HepG2 (cell line): Measurements from ENCODE around the gene SPNS1. TPM values are rescaled to one million over a fixed set of nuclear protein-coding genes. Genes with fewer than 3 reads are reported as not detected.

Experiments used
- ATAC-seq: fragments of 200-7000 bp; cut with Tn5 transposase; 3 replicates; pipeline ENCODE4 v1.9.1; 2020; ENCODE audit warnings: mild to moderate bottlenecking, moderate library complexity
- BruUV-seq: library from RNA; stranded (reverse); fragments of 400-500 nt; replicated peaks from 2 replicates; lab custom pipeline; 2021; lab: Mats Ljungman, UMichigan
- CTCF ChIA-PET: fragments of 300-600 bp; formaldehyde crosslinking; extraction: SDS; loops from one replicate; lab custom pipeline; 2021; ENCODE audit warnings: low total read pairs, inconsistent platforms, low intra/inter-chr PET ratio; lab: Yijun Ruan, JAX
- POLR2A ChIA-PET: fragments of 350-600 bp; sonication (Branson Sonifier 250); formaldehyde crosslinking; loops from one replicate; lab custom pipeline; 2020; ENCODE audit warnings: antibody characterized with exemption, inconsistent platforms; lab: Yijun Ruan, JAX
- DNase-seq: peaks from one replicate; pipeline ENCODE4 v3.0.0-alpha.2; 2015; ENCODE audit warnings: low spot score
- FAIRE-seq: peaks from 3 replicates; lab custom pipeline; 2011; peaks lifted over from hg19 to GRCh38; lab: Jason Lieb, UNC
- H2AFZ ChIP-seq: one replicate; pipeline ENCODE4 v1.6.1; 2011; ENCODE audit warnings: low read length, inconsistent platforms
- H3K27ac ChIP-seq: fragments of 300-600 bp; 3 replicates; pipeline ENCODE4 v1.8.0; 2011; ENCODE audit warnings: mixed run types, mild to moderate bottlenecking, mixed read lengths, low read length, inconsistent platforms; ENCODE audit not compliant: insufficient read depth; ENCODE audit errors: extremely low read length
- H3K27me3 ChIP-seq, 2 experiments: fragments of 200-600 bp in 1 of 2; 2 replicates in 1 of 2; 3 replicates in 1 of 2; pipeline versions ENCODE4 v1.6.0 to v1.8.0; 2011; ENCODE audit warnings: low read length in 2 of 2, mild to moderate bottlenecking in 2 of 2, moderate library complexity in 2 of 2, inconsistent platforms in 1 of 2; ENCODE audit not compliant: insufficient read depth in 2 of 2, control insufficient read depth in 1 of 2
- H3K36me3 ChIP-seq, 2 experiments: fragments of 200-600 bp in 1 of 2; replicated peaks in 1 of 2; 2 replicates in 1 of 2; 3 replicates in 1 of 2; pipeline versions ENCODE4 v1.5.1 to v1.8.0; 2011; ENCODE audit warnings: low read length in 2 of 2, inconsistent platforms in 1 of 2; ENCODE audit not compliant: insufficient read depth in 2 of 2, control insufficient read depth in 1 of 2
- H3K4me1 ChIP-seq: 2 replicates; pipeline ENCODE4 v1.5.1; 2012; ENCODE audit warnings: low read length, inconsistent platforms; ENCODE audit not compliant: insufficient read depth
- H3K4me2 ChIP-seq: 2 replicates; pipeline ENCODE4 v1.6.0; 2011; ENCODE audit warnings: low read depth, low read length, inconsistent platforms
- H3K4me3 ChIP-seq, 3 experiments: fragments of 200-600 bp in 1 of 3; sonication (generic), shearing (Covaris generic) in 1 of 3; replicated peaks in 1 of 3; 2 replicates each; pipeline ENCODE4 v1.5.1; 2011 to 2016; ENCODE audit warnings: low read length in 3 of 3, inconsistent platforms in 2 of 3, low read depth in 2 of 3, mild to moderate bottlenecking in 2 of 3, control low read depth in 1 of 3, mixed read lengths in 1 of 3; ENCODE audit not compliant: insufficient read depth in 1 of 3
- H3K79me2 ChIP-seq: one replicate; pipeline ENCODE4 v1.6.1; 2011; ENCODE audit warnings: low read length, inconsistent platforms; ENCODE audit not compliant: insufficient read depth
- H3K9ac ChIP-seq: 2 replicates; pipeline ENCODE4 v1.6.0; 2011; ENCODE audit warnings: mild to moderate bottlenecking, low read depth, low read length, inconsistent platforms; ENCODE audit not compliant: insufficient read depth
- H3K9me3 ChIP-seq: 2 replicates; pipeline ENCODE4 v1.5.1; 2012; ENCODE audit warnings: mild to moderate bottlenecking, low read length
- H4K20me1 ChIP-seq: 2 replicates; pipeline ENCODE4 v1.6.0; 2011; ENCODE audit warnings: inconsistent platforms, mild to moderate bottlenecking, low read length, moderate library complexity; ENCODE audit not compliant: insufficient read depth
- AGO2 ChIP-seq: fragments of 200-400 bp; formaldehyde crosslinking; optimal IDR thresholded peaks from 2 replicates; pipeline ENCODE3; 2017; ENCODE audit warnings: mild to moderate bottlenecking, low read depth, low read length, moderate library complexity
- CREB1 ChIP-seq, 2 experiments: fragments of 450-650 bp in 1 of 2; IDR thresholded peaks; 2 replicates each; pipeline ENCODE4 v1.6.1; 2016 to 2017; ENCODE audit warnings: control low read depth in 1 of 2, mild to moderate bottlenecking in 1 of 2, missing compliant biosample characterization in 1 of 2, missing genetic modification characterization in 1 of 2
- EED ChIP-seq: sonication (generic); formaldehyde crosslinking; IDR thresholded peaks from 2 replicates; pipeline ENCODE4 v1.5.0; 2020; ENCODE audit warnings: mild to moderate bottlenecking, missing genetic modification reagents
- ELF1 ChIP-seq: sonication (generic); formaldehyde crosslinking; IDR thresholded peaks from 2 replicates; pipeline ENCODE4 v1.4.0; 2020; ENCODE audit warnings: missing genetic modification reagents
- NFYB ChIP-seq: sonication (generic); formaldehyde crosslinking; IDR thresholded peaks from 2 replicates; pipeline ENCODE4 v1.4.0; 2020; ENCODE audit warnings: missing genetic modification reagents
- ZBTB42 ChIP-seq: sonication (generic); formaldehyde crosslinking; IDR thresholded peaks from 2 replicates; pipeline ENCODE4 v1.5.0; 2020; ENCODE audit warnings: mild to moderate bottlenecking, missing genetic modification reagents
- ZNF225 ChIP-seq: sonication (generic); formaldehyde crosslinking; IDR thresholded peaks from 2 replicates; pipeline ENCODE4 v1.4.0; 2020; ENCODE audit warnings: mild to moderate bottlenecking, missing genetic modification reagents
- ZNF687 ChIP-seq: sonication (generic); formaldehyde crosslinking; IDR thresholded peaks from 2 replicates; pipeline ENCODE4 v1.5.1; 2020; ENCODE audit warnings: mild to moderate bottlenecking, missing genetic modification reagents, moderate library complexity
- ZNF768 ChIP-seq: sonication (generic); formaldehyde crosslinking; IDR thresholded peaks from 2 replicates; pipeline ENCODE4 v1.4.0; 2020; ENCODE audit warnings: missing genetic modification reagents
- ZNF770 ChIP-seq: sonication (generic); formaldehyde crosslinking; IDR thresholded peaks from 2 replicates; pipeline ENCODE4 v1.5.0; 2020; ENCODE audit warnings: mild to moderate bottlenecking, missing genetic modification reagents
- WGBS: methylation state at CpG from one replicate; pipeline ENCODE4 v1.1.6; 2017; ENCODE audit warnings: low lambda C conversion rate; 5-methylcytosine and 5-hydroxymethylcytosine counted together
- in situ Hi-C: cut with HindIII; loops from 2 replicates; pipeline ENCODE4 v1.10.0; 2017; ENCODE audit warnings: low pct_unique_long_range_greater_than_20kb; ENCODE audit not compliant: extremely low pct_ligation_motif_present
- intact Hi-C: fragments of 100-400 bp; cut with micrococcal nuclease; formaldehyde crosslinking; loops from one replicate; pipeline ENCODE4 v1.10.0; 2022; ENCODE audit not compliant: unreplicated experiment
- polyA plus RNA-seq, 8 experiments: library from polyadenylated mRNA; depleted of rRNA in 3 of 8; stranded (reverse) in 7 of 8; unstranded in 1 of 8; fragments of >200 nt; fragmentation: Illumina TruSeq in 4 of 8; extraction: Trizol in 4 of 8; gene quantifications; 2 replicates each; pipeline versions ENCODE4 v1.2.1 to v1.2.3, GENCODE V29; 2011 to 2016; ENCODE audit warnings: low read depth in 4 of 8, missing spikeins in 1 of 8, mixed read lengths in 1 of 8; ENCODE audit not compliant: insufficient read depth in 1 of 8
- total RNA-seq, 5 experiments: library from RNA; depleted of rRNA; stranded (reverse); fragments of >200 nt; fragmentation: Illumina TruSeq; extraction: Trizol; gene quantifications; 2 replicates each; pipeline ENCODE4 v1.2.3, GENCODE V29; 2016; ENCODE audit warnings: low read depth in 1 of 5

Gene SPNS1
- total and polyA plus RNA-seq, 2 of the 13 experiments (the other 11 are each of a cell fraction or from before 2014, with no cell fraction given), result 25.6 to 38.8 TPM

- TF ChIP-seq ZNF687 (CRISPR knock-in tag), result peak; percentile 39; the same call in 1 of the 2 replicates
- TF ChIP-seq NFYB (CRISPR knock-in tag), result peak; percentile 62
- TF ChIP-seq ZNF770 (CRISPR knock-in tag), result peak; percentile 9; the same call in 1 of the 2 replicates
- TF ChIP-seq CREB1 (IDR thresholded peaks at IDR 0.05), result no peak
- TF ChIP-seq CREB1 (CRISPR knock-in tag; IDR thresholded peaks at IDR 0.05), result no peak
- no peak for TF ChIP-seq AGO2
- no peak for TF ChIP-seq ZBTB42 (CRISPR knock-in tag)
- TF ChIP-seq, all 625 proteins: peak for 12
Measured at GRCh38 chr16:28991687-28992086, 17.1 kb downstream of the SPNS1 start (continued).

- no TSS peak for BruUV-seq
- POLR2A ChIA-PET, result no interaction called here
- Histone ChIP-seq H3K9ac (no peak overlapping the region), H3K4me2 (no peak overlapping the region), H3K79me2 (no peaks in the 10 kb centered on the region), H3K4me1 (peaks cover 8% of the 10 kb centered on the region), H3K36me3 (no peaks in the 10 kb centered on the region), H3K27ac (no peak overlapping the region), H3K4me3 (no peak overlapping the region), H2AFZ (no peak overlapping the region), H3K27me3 (no peaks in the 10 kb centered on the region), H4K20me1 (no peaks in the 10 kb centered on the region), H3K9me3 (no peaks in the 10 kb centered on the region)
- no peak for DNase-seq
- FAIRE-seq, result no peak
- in situ Hi-C loops (no loop called here), intact Hi-C loops (no loop called here)
- TF ChIP-seq EED (CRISPR knock-in tag), result no peak
- no peak for TF ChIP-seq ZNF225 (CRISPR knock-in tag)
- peak; percentile 92 for TF ChIP-seq ZNF768 (CRISPR knock-in tag)
- TF ChIP-seq ELF1, result no peak
- 0 out of 2 replicates have a peak, but pooled peaks have one; percentile 25 for TF ChIP-seq CREB1 (IDR thresholded peaks at IDR 0.05)
- TF ChIP-seq CREB1 (CRISPR knock-in tag; IDR thresholded peaks at IDR 0.05), result no peak
- ATAC-seq, result no peak
- CTCF ChIA-PET, result no interaction called here
- 93% methylated on average over 10 of the region's 10 CpGs for WGBS
Measured at GRCh38 chr16:28992496-28992895, 17.9 kb downstream of the SPNS1 start.
